ENCODE results near the gene FBXO9.

FBXO9 gene

DNA sequence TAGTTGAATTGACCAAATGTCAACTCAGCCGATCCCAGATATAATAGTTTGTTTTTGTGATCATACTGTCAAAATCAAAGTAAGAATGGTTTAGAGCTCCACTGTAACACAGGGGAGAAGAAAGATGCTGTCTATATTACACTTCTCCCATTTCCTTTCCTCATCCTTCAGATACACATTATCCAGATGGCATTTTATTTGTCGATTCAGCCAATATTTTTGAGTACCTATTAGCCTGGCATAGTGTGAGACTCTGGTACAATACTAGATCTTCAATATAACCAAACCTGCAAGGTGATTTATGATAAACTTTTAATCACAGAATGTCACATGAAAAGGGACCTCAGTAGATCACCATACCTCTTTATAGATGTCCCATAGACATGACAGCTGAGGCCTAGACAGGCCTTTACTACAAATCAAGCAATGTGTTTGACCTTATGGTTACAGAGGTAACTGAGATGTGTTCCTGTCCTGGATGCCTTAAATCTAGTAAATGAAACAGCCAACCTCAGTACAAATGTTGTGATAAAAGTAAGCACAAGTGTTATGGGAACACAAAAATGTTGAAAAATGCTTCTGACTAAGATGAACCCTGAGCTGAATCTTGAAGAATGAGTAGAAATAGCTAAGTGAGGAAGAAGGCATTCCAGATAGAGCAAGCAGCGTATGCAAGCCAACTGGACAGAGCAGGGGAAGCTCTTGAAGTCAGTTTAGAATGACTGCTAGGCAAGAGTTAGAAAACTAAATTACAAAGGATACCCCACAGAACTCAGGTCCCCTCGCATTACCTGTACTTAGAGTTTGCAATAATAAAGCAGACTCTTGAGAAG is 1.9 kb downstream of the FBXO9 start:
- TF ChIP-seq, protein P1, sequence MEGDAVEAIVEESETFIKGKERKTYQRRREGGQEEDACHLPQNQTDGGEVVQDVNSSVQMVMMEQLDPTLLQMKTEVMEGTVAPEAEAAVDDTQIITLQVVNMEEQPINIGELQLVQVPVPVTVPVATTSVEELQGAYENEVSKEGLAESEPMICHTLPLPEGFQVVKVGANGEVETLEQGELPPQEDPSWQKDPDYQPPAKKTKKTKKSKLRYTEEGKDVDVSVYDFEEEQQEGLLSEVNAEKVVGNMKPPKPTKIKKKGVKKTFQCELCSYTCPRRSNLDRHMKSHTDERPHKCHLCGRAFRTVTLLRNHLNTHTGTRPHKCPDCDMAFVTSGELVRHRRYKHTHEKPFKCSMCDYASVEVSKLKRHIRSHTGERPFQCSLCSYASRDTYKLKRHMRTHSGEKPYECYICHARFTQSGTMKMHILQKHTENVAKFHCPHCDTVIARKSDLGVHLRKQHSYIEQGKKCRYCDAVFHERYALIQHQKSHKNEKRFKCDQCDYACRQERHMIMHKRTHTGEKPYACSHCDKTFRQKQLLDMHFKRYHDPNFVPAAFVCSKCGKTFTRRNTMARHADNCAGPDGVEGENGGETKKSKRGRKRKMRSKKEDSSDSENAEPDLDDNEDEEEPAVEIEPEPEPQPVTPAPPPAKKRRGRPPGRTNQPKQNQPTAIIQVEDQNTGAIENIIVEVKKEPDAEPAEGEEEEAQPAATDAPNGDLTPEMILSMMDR (IDR thresholded peaks at IDR 0.05; ENCODE audit: low read depth, low read length), result no peak
- Histone ChIP-seq H3K9me3 (ENCODE audit: severe bottlenecking) (no peaks in the 10 kb centered on the region), H3K36me3 (peaks cover 11% of the 10 kb centered on the region), H3K4me3 (ENCODE audit: low read depth, low read length) (no peak overlapping the region), H3K27ac (no peak overlapping the region), H3K27me3 (ENCODE audit: insufficient read depth, low read depth, severe bottlenecking) (no peaks in the 10 kb centered on the region)
- DNase-seq, result no peak

DNA sequence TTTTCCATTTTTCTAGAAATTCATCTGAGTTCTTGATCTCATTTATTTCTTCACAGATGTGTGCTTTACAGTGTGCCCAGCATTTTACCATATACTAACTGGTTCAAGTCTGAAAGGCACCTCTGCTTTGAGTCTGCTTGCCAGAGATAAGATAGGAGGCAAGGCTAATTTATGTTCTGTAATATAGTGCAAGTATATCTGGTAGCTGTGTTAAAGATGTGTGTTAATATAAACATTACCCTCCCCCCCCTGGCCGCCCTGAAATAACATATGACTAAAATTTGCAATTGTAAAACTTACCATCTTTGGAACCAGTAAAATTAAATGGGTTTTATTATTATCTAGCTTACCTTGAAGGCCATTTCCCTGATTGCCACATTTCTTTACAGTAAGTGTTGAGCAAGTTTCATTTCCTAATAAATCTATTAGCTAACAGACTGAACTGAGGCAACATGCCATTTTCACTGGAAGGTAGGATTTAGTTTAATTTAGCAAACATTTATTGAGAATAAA is 2.7 kb downstream of the FBXO9 start:
- DNase-seq, result no peak
- no peak overlapping the region for H3K27ac ChIP-seq
- peaks cover 11% of the 10 kb centered on the region for H3K36me3 ChIP-seq

DNA sequence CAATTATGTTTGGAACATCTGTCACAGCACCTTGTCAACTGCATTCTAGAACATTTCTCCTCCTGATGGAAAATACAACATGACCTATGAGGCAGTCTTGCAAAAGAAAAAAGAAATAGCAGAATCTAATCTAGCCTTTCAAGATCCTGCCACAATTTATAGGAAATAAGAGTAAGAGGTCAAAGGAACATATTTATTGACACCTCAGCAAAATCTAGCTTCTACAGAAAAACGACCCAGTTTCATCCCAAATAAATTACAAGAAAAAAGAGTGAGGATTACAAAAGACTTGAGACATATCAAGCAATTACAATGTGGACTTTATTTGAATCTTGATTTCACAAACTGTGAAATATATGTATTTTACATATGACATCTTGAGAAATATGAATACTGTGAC is 4.2 kb downstream of the FBXO9 start:
- Histone ChIP-seq H3K4me3 (ENCODE audit: low read depth, low read length) (no peak overlapping the region), H3K9me3 (ENCODE audit: severe bottlenecking) (no peaks in the 10 kb centered on the region), H3K27me3 (ENCODE audit: insufficient read depth, low read depth, severe bottlenecking) (no peaks in the 10 kb centered on the region), H3K36me3 (peaks cover 16% of the 10 kb centered on the region), H3K27ac (no peak overlapping the region)
- TF ChIP-seq, protein P1 (IDR thresholded peaks at IDR 0.05; ENCODE audit: low read depth, low read length), result no peak
- DNase-seq, result no peak

More for the DNA sequence above, 2.7 kb downstream of the FBXO9 start:
- no peaks in the 10 kb centered on the region for H3K27me3 ChIP-seq (ENCODE audit: insufficient read depth, low read depth, severe bottlenecking)
- no peaks in the 10 kb centered on the region for H3K9me3 ChIP-seq (ENCODE audit: severe bottlenecking)
- TF ChIP-seq, protein P1 (IDR thresholded peaks at IDR 0.05; ENCODE audit: low read depth, low read length), result no peak
- no peak overlapping the region for H3K4me3 ChIP-seq (ENCODE audit: low read depth, low read length)

DNA sequence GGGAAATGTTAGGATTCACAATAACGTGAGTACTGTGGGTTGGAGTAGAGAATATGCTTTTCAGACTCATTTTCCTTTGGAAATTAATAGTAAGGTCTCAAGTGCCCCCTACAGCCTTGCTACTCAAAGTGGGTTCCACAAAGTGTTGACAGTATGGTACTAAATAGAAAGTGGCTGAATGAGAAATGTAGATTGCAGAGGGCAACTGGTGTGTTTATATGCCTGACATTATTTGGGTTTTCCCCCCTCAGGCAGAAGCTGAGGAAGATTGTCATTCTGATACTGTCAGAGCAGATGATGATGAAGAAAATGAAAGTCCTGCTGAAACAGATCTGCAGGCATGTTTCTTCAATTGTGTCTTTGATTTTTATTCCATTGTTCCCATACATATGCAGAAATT is 5.6 kb downstream of the FBXO9 start:
- Histone ChIP-seq H3K27ac (no peak overlapping the region), H3K36me3 (peaks cover 19% of the 10 kb centered on the region), H3K4me3 (ENCODE audit: low read depth, low read length) (no peak overlapping the region), H3K9me3 (ENCODE audit: severe bottlenecking) (no peaks in the 10 kb centered on the region), H3K27me3 (ENCODE audit: insufficient read depth, low read depth, severe bottlenecking) (no peaks in the 10 kb centered on the region)
- no peak for DNase-seq
- TF ChIP-seq, protein P1 (IDR thresholded peaks at IDR 0.05; ENCODE audit: low read depth, low read length), result no peak

DNA sequence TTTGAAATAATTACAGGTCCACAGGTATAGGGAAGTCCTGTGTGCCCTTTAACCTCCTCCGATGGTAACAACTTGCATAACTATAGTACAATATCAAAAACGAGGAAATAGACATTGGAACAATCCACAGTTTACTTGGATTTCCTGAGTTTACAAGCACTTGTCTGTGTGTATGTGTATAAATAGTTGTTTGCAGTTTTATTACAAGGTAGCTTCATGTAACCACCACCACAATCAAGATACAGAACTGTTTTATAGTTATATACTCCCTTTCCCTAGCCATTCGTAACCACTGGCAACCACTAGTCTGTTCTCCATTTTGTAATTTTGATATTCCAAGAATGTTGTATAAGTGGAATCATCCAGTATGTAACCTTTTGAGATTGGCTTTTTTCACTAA is 9.1 kb downstream of the FBXO9 start:
- Histone ChIP-seq H3K27ac (no peak overlapping the region), H3K4me3 (ENCODE audit: low read depth, low read length) (no peak overlapping the region), H3K9me3 (ENCODE audit: severe bottlenecking) (no peaks in the 10 kb centered on the region), H3K36me3 (peaks cover 44% of the 10 kb centered on the region), H3K27me3 (ENCODE audit: insufficient read depth, low read depth, severe bottlenecking) (no peaks in the 10 kb centered on the region)
- TF ChIP-seq, protein P1 (IDR thresholded peaks at IDR 0.05; ENCODE audit: low read depth, low read length), result no peak
- DNase-seq, result no peak
